Calu3 (cell line): ENCODE results near the gene GRK3. TPM values are rescaled to one million over a fixed set of nuclear protein-coding genes. Genes with fewer than 3 reads are reported as not detected.

ENCODE experiments used
- BruUV-seq: library from RNA; stranded (reverse); fragments of 400-500 nt; replicated peaks from 2 replicates; lab custom pipeline; 2021; lab: Mats Ljungman, UMichigan
- CTCF ChIA-PET: fragments of 300-600 bp; sonication (Branson Sonifier 250); formaldehyde crosslinking; loops from one replicate; lab custom pipeline; 2022; ENCODE audit warnings: antibody characterized with exemption; lab: Charles Lee
- DNase-seq: peaks from one replicate; pipeline ENCODE4 v3.0.0; 2022
- H3K27ac Mint-ChIP-seq: one replicate; pipeline ENCODE4 v1.8.0; 2022; ENCODE audit warnings: mixed read lengths; ENCODE audit not compliant: unreplicated experiment
- H3K27me3 Mint-ChIP-seq: one replicate; pipeline ENCODE4 v1.8.0; 2022; ENCODE audit warnings: mixed read lengths; ENCODE audit not compliant: unreplicated experiment
- H3K36me3 Mint-ChIP-seq: one replicate; pipeline ENCODE4 v1.8.0; 2022; ENCODE audit warnings: mild to moderate bottlenecking, moderate library complexity, mixed read lengths; ENCODE audit not compliant: insufficient read depth, unreplicated experiment
- H3K4me1 Mint-ChIP-seq: one replicate; pipeline ENCODE4 v1.8.0; 2022; ENCODE audit warnings: mild to moderate bottlenecking, low read depth, mixed read lengths; ENCODE audit not compliant: unreplicated experiment
- H3K4me3 Mint-ChIP-seq: one replicate; pipeline ENCODE4 v1.8.0; 2022; ENCODE audit warnings: mild to moderate bottlenecking, low read depth, moderate library complexity, mixed read lengths; ENCODE audit not compliant: unreplicated experiment
- H3K9me3 Mint-ChIP-seq: one replicate; pipeline ENCODE4 v1.8.0; 2022; ENCODE audit warnings: low read depth, mixed read lengths; ENCODE audit not compliant: unreplicated experiment
- intact Hi-C: fragments of 100-400 bp; cut with micrococcal nuclease; formaldehyde crosslinking; loops from one replicate; pipeline ENCODE4 v1.10.0; 2022; ENCODE audit not compliant: unreplicated experiment
- total RNA-seq: library from RNA; stranded (reverse); gene quantifications from 2 replicates; pipeline ENCODE4 v1.2.3, GENCODE V29; 2022
- TF ChIP-seq, protein P1 (sequence below): fragments of 200-600 bp; IDR thresholded peaks from one replicate; pipeline ENCODE4 v1.8.0; 2022; ENCODE audit warnings: antibody characterized with exemption; ENCODE audit not compliant: unreplicated experiment

GRK3 gene
- total RNA-seq, 1 experiment from 2014 or later = 12.0 TPM

DNA sequence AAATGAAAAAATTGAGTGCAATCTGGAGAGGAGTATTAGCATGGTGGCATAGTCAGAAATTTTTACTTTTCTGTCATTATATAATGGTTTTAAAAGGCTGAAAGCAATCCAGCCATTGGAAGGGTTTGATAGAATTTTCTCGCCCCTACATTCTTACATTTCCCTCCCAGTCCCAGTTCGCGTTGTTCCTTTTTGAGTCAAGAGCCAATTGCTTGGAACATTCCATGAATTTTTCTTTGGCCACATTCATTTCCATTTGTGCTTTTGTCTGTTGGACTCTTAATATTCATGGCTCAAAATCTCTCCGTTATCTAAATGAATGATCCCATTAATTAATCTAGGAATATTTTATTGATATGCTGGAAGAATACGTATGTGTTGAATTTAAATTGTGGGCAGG, 66.0 kb downstream of the GRK3 start:
- Mint-ChIP-seq H3K4me1 (no peaks in the 10 kb centered on the region), H3K9me3 (no peaks in the 10 kb centered on the region), H3K4me3 (no peak overlapping the region), H3K36me3 (no peaks in the 10 kb centered on the region), H3K27me3 (no peaks in the 10 kb centered on the region), H3K27ac (no peak overlapping the region)
- BruUV-seq = no TSS peak
- CTCF ChIA-PET = no interaction called here
- TF ChIP-seq, protein P1, sequence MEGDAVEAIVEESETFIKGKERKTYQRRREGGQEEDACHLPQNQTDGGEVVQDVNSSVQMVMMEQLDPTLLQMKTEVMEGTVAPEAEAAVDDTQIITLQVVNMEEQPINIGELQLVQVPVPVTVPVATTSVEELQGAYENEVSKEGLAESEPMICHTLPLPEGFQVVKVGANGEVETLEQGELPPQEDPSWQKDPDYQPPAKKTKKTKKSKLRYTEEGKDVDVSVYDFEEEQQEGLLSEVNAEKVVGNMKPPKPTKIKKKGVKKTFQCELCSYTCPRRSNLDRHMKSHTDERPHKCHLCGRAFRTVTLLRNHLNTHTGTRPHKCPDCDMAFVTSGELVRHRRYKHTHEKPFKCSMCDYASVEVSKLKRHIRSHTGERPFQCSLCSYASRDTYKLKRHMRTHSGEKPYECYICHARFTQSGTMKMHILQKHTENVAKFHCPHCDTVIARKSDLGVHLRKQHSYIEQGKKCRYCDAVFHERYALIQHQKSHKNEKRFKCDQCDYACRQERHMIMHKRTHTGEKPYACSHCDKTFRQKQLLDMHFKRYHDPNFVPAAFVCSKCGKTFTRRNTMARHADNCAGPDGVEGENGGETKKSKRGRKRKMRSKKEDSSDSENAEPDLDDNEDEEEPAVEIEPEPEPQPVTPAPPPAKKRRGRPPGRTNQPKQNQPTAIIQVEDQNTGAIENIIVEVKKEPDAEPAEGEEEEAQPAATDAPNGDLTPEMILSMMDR = no peak
- intact Hi-C loops = no loop called here
- DNase-seq = no peak

DNA sequence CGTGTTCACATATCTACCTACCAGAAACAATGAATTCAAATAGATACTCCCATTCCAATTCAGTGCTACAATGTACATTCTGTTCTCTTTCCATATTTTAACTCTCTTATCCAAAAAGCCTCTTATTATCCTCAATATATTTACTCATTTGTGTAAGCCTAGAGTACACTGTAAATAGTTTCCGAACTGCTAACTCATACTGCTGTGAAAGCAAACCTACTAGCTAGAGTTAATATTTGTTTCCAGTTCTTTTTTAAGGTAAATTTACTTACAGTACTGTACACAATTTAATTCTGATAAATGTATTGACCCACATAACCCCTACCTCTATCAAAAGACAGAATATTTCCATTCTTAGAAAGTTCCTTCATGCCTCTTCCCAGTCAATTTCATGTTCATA, 71.8 kb downstream of the GRK3 start:
- no peaks in the 10 kb centered on the region for H3K4me1 Mint-ChIP-seq
- no peak overlapping the region for H3K4me3 Mint-ChIP-seq
- H3K36me3 Mint-ChIP-seq = no peaks in the 10 kb centered on the region
- no peaks in the 10 kb centered on the region for H3K27me3 Mint-ChIP-seq
- CTCF ChIA-PET = no interaction called here
- H3K27ac Mint-ChIP-seq = no peak overlapping the region
- TF ChIP-seq, protein P1 = no peak
- intact Hi-C loops = no loop called here
- no peak for DNase-seq
- H3K9me3 Mint-ChIP-seq = no peaks in the 10 kb centered on the region
- no TSS peak for BruUV-seq

DNA sequence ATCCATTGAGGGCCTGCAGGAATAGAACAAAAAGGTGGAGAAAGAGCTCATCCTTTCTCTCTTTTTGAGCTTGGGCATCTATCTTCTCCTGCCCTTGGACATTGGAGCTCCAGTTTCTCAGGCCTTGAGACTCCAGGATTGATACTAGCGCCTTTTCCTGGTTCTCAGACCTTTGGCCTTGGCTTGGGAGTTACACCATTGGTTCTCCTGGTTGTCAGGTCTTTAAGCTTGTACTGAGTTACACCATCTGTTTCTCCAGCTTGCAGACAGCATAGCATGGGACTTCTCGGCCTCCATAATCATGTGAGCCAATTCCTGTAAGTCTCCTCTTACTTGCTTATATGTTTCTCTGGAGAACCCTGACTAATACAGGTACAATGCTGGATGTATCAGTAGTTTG, 72.6 kb downstream of the GRK3 start:
- no peak overlapping the region for H3K27ac Mint-ChIP-seq
- H3K36me3 Mint-ChIP-seq = no peaks in the 10 kb centered on the region
- BruUV-seq = no TSS peak
- H3K27me3 Mint-ChIP-seq = no peaks in the 10 kb centered on the region
- no peak for DNase-seq
- no peak overlapping the region for H3K4me3 Mint-ChIP-seq
- TF ChIP-seq, protein P1 = no peak
- intact Hi-C loops = no loop called here
- no peaks in the 10 kb centered on the region for H3K9me3 Mint-ChIP-seq
- H3K4me1 Mint-ChIP-seq = no peaks in the 10 kb centered on the region
- CTCF ChIA-PET = no interaction called here

DNA sequence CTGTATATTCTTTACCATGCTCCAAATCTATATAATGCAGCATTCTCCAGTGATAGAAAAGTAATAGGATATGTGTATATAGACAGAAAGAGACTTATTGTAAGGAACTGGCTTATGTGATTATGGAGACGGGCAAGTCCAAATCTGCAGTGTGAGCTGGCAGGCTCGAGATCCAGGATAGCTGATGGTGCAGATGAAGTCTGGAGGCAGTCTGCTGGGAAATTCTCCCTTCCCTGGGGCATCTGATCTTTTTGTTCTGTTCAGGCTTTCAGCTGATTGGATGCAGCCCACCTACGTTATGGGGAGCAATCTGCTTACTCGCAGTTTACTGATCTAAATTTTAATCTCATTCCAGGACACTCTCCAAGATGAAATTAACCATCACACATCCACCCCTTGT, 73.2 kb downstream of the GRK3 start:
- H3K27me3 Mint-ChIP-seq = no peaks in the 10 kb centered on the region
- intact Hi-C loops = no loop called here
- BruUV-seq = no TSS peak
- DNase-seq = no peak
- TF ChIP-seq, protein P1 = no peak
- no peaks in the 10 kb centered on the region for H3K4me1 Mint-ChIP-seq
- no peaks in the 10 kb centered on the region for H3K36me3 Mint-ChIP-seq
- CTCF ChIA-PET = no interaction called here
- no peak overlapping the region for H3K4me3 Mint-ChIP-seq
- H3K27ac Mint-ChIP-seq = no peak overlapping the region
- no peaks in the 10 kb centered on the region for H3K9me3 Mint-ChIP-seq
